Mucosa of gallbladder (tissue), 1 donor: ENCODE results near the gene TRIM56. TPM values are rescaled to one million over a fixed set of nuclear protein-coding genes. Genes with fewer than 3 reads are reported as not detected.
"Not testable (repeated sequence)": the region's sequence is repeated elsewhere in the genome, so short reads cannot be mapped to it uniquely, and the experiment has no call there.

Experiments
- DNase-seq: peaks from one replicate; pipeline ENCODE4 v3.0.0-alpha.2; 2020; ENCODE audit warnings: low spot score
- total RNA-seq: library from RNA; stranded (reverse); gene quantifications from one replicate; pipeline ENCODE4 v1.2.1, GENCODE V29; 2021
- donor health status: DM: no; HTN: no; CAD: no.

Gene TRIM56
- total RNA-seq, 1 donor from 2014 or later: 57.7 TPM

DNA sequence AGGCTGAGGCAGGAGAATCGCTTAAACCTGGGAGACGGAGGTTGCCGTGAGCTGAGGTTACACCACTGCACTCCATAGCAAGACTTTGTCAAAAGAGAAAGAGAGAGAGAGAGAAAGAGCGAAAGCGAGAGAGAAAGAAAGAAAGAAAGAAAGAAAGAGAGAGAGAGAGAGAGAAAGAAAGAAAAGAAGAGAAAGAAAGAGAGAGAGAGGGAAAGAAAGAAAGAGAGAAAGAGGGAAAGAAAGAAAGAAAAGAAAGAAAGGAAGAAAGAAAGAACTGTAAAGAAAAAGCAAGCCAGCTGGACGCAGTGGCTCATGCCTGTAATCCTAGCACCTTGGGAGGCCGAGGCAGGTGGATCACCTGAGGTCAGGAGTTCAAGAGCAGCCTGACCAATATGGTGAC is 27.9 kb downstream of the TRIM56 start:
- DNase-seq: not testable (repeated sequence)

DNA sequence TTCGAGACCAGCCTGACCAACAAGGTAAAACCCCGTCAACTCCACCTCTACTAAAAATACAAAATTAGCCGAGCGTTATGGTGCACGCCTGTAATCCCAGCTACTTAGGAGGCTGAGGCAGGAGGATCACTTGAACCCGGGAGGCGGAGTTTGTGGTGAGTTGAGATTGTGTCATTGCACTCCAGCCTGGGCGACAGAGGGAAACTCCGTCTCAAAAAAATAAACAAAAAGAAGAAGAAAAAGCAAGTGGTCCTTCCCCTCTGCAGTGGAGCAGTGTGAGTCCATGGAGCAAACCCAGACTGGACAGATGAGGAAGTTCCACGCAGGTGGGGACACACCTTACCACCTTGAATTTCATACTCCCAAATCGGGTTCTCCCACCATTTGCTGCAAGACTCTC is 28.6 kb downstream of the TRIM56 start:
- no peak for DNase-seq

DNA sequence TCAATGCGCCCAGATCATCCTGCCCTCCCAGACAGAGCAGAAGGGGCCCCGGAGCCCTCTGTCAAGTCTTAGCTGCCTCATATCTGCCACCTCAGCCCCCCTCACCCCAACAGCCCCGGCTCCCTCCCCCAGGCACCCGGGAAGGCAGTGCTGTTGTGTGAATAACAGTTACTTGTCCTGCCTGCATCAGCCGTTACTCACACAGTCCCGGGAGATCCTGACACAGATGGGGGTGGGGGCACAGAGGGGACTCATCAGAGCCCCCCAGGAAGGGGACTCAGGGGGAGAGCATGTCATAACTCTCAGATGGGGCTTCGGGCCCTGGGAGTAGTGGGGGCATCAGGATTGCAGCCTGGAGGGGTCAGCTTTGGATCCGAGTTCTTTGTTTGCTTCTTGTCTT is 29.2 kb downstream of the TRIM56 start:
- DNase-seq: no peak

DNA sequence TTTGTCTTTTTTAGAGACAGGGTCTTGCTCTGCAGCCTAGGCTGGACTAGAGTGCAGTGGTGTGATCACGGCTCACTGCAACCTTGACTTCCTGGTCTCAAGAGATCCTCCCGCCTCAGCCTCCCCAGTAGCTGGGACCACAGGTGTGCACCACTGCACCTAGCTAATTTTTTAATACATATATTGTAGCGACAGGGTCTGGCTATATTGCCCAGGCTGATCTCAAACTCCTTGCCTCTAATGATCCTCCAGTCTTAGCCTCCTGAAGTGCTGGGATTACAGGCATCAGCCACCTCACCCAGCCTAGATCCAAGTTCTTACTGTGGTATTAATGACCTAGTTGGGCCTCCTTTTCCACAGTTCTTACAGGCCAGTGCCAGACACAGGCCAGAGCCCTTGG is 29.9 kb downstream of the TRIM56 start:
- DNase-seq: no peak

DNA sequence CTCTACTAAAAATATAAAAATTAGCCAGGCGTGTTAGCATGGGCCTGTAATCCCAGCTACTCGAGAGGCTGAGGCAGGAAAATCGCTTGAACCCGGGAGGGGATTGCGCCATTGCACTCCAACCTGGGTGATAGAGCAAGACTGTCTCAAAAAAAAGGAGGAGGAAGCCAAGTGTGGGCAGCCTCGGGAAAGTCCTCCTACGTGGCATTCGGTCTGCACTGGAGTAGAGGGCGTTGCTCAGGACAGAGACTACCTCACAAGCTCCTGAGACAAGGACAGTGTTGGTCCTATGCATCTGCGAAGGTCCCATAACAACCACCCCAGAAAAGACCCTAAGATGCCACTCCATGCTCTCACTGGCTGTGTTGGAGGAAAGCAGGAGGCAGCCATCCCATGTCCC is 31.6 kb downstream of the TRIM56 start:
- no peak for DNase-seq

DNA sequence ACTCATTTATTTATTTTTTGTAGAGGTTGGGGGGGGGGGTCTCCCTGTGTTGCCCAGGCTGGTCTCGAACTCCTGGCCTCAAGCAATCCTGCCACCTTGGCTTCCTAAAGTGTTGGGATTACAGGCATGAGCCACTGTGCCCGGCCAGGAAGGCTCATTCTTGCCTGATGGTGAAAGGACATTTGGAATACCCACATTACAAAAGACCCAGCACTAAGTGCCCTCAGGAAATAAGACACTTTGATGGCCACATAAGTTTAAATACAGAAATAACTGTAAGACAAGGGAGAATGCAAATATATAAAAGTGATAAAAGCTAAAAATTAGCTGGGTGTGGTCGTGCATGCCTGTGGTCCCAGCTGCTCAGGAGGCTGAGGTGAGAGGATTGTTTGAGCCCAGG is 33.6 kb downstream of the TRIM56 start:
- no peak for DNase-seq

DNA sequence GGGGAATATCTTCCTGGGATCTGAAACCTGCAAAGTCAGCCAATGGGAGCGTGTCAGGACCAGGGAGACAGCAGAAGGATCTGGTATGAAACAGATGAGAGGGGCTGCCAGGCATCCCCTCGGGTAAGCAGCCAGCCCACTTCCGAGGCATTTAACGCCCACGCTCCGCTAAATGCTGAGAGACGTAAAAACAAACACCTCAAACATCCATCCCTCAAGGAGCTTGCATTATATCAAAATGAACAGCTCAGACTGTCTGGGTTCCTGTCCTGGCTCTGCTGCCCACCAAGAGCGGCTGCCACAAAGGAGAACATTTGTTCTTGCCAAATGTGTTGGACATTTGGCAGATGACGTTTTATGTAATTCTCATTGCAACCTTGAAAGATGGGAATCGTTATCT is 34.6 kb downstream of the TRIM56 start:
- DNase-seq: no peak

DNA sequence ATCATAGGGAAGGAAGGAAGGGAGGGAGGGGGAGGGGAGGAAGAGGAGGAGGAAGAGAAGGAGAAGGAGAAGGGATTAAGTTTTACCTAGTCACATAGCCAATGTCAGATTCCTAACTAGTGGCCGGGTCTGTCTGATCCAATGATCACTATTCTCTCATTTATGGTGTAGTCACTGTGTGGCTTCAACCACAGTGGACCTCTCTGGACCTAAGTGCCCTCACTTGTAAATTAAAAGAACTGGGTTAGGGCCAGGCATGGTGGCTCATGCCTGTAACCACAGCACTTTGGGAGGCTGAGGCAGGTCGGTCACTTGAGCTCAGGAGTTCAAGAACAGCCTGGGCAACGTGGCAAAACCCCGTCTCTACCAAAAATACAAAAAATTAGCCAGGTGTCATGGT is 35.0 kb downstream of the TRIM56 start:
- no peak for DNase-seq

DNA sequence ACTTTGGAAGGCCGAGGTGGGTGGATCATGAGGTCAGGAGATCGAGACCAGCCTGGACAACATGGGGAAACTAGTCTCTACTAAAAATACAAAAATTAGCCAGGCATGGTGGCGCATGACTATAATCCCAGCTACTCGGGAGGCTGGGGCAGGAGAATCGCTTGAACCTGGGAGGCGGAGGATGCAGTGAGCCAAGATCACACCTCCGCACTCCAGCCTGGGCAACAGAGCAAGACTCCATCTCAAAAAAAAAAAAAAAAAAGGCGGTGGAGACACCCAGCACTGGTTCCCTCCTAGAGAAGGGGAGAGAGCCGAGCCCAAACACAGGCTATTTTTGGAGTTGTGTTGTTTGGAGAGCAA is 36.3 kb downstream of the TRIM56 start:
- DNase-seq: not testable (repeated sequence)

DNA sequence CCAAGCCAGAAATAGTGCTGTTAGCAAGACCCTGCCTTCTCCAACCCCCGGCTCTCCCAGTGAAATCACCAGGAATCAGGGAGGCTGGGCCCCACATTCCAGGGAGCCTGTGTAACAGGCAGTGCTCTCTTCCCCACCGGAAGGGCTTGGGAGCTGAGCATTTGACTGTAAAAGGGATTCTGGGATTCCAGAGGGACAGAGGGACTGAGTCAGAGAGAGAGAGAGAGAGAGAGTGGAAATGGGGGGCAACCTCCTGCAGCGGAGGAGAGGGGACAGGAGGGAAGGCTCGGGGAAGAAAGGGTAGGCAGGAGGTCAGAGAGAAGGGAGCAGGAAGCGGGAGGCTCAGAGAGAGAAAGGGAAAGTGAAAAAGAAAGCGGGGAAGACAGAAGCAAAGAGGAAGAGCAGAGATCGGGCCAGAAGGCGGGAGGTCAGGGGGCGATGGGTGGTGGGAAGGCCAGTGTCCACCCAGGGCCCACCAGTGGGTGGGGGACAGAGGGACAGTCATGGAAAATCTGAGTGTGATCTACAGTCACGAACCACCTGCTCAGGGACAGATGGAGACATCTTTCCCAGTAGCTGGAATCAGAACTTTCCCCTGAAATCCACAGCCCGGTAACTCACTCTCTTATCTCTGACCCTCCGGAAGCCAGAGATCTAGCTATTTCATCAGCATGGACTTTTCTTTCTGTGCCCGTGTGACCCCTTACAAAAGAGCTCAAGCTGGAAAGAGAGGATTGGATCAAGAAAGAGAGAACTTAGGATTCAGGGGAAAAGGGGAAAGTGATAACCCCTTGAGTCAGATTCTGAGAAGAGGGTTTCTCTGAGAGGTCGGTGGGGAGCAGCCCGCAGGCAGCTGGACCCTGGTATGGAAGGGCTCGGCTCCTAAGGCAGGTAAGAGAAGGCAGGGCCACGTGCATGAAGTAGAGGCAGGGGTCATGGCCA is 37.0 kb downstream of the TRIM56 start:
- DNase-seq: peak; percentile 66

DNA sequence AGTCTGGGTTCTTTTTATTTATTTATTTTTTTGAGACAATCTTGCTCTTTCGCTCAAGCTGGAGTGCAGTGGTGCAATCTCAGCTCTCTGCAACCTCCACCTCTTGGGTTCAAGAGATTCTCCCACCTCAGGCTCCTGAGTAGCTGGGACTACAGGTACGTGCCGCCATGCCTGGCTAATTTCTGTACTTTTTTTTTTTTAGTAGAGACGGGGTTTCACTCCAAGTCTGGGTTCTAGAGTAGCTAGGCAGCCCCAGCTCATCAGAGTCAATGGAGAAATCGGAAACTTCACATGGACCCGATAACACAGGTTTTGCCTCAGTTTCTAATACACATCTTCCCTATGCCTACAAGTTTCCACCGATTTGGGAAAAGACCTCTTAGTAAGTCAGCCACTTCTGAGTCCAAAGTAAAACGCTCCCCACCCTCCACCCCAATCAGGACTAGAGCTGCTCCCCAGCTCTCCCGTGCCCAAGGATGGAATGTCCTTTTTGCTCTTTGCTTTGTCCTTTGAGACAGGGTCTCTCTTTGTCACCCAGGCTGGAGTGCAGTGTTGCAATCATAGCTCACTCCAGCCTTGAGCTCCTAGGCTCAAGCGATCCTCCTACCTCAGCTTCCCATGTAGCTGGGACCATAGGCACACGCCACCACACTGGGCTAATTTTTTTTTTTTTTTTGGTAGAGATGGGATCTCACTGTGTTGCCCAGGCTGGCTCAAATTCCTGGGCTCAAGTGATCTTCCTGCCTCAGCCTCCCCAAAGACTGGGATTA is 37.8 kb downstream of the TRIM56 start:
- DNase-seq: no peak

DNA sequence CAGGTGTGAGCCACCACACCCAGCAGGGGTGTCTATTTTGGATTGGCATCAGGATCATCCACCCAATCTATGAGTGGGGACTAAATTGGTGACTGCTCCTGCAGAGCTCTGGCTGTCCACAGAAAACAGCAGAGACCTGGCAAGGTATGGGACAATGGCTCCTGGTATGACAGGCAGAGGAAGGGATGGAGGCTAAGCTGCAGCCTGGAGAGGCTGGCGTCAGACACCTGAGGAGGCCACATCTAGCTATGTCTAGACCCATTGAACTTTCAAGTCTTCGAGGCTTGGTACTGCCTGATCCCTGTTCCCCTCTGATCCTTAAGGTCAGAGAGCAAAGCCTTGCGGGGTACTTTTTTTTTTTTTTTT is 38.4 kb downstream of the TRIM56 start:
- DNase-seq: no peak

DNA sequence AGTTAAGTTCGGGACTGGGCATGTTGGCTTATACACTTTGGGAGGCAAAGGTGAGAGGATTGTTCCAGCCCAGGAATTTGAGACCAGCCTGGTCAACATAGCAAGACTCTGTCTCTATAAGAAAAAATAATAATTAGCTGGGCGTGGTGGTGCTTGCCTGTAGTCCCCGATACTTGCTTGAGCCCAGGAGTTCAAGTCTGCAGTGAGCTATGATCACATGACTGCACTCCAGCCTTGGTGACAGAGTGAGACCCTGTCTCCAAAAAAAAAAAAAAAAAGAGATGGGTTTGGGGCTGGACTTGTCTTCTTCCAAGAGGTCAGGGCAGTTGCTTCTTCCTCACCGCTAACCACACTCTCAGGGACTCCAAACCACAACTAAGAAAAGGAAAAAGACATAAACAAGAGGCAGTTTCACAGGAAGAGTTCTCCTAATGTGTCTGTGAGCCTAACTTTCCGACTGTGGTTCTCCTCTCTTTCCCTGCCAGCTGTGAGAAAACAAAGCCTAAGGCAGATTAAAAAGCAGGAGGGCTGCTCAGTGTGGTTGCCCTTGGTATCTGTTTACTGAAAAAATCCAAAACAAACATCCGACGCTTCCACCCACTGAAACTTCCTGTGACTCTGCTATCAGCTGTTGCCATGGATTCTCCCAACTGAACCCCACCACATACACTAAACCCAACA is 39.2 kb downstream of the TRIM56 start:
- DNase-seq: no peak

DNA sequence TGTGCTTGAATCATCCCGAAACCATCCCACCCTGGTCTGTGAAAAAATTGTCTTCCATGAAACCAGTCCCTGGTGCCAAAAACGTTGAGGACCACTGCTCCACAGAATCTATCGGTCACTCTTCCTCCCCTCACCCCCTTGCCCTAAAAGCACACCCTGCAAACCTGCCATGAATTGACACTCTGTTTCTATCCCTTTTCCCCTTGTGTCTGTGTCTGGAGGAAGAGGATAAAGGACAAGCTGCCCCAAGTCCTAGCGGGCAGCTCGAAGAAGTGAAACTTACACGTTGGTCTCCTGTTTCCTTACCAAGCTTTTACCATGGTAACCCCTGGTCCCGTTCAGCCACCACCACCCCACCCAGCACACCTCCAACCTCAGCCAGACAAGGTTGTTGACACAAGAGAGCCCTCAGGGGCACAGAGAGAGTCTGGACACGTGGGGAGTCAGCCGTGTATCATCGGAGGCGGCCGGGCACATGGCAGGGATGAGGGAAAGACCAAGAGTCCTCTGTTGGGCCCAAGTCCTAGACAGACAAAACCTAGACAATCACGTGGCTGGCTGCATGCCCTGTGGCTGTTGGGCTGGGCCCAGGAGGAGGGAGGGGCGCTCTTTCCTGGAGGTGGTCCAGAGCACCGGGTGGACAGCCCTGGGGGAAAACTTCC is 40.8 kb downstream of the TRIM56 start:
- DNase-seq: peak; percentile 56

DNA sequence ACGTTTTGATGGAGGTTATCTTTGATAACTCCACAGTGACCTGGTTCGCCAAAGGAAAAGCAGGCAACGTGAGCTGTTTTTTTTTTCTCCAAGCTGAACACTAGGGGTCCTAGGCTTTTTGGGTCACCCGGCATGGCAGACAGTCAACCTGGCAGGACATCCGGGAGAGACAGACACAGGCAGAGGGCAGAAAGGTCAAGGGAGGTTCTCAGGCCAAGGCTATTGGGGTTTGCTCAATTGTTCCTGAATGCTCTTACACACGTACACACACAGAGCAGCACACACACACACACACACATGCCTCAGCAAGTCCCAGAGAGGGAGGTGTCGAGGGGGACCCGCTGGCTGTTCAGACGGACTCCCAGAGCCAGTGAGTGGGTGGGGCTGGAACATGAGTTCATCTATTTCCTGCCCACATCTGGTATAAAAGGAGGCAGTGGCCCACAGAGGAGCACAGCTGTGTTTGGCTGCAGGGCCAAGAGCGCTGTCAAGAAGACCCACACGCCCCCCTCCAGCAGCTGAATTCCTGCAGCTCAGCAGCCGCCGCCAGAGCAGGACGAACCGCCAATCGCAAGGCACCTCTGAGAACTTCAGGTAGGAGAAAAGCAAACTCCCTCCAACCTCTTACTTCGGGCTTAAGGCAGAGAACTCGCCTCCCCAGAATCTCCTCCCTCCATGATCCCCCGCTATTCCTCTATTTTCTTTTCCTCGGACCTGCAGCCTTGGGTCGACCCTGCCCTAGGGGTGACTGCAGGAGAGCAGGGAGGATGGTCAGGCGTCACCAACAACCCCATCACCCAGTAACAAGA is 41.6 kb downstream of the TRIM56 start, which contains the start of gene SERPINE1:
SERPINE1 (plus strand) TSS at position 454 of the 809 bp plus-strand sequence. CDS start 1,290 bp downstream, outside the sequence.
- peak; percentile 79 for DNase-seq

DNA sequence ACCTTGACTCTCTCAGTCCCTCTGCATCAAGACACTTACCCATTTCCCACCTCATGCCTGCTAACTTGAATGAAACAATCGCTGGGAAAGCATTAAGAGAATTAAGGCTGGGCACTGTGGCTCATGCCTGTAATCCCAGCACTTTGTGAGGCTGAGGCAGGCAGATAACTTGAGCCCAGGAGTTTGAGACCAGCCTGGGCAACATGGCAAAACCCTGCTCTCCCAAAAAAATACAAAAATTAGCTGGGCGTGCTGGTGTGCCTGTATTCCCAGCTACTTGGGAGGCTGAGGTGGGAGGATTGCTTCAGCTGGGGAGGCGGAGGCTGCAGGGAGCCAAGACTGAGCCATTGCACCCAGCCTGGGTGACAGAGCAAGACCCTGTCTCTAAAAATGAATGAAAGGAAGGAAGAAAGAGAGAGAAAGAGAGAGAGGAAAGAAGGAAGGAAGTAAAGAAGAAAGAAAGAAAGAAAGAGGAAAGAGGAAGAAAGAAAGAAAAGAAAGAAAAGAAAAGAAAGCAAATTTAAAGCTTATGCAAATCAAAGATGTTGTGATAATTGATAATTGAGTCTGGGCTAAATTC is 42.3 kb downstream of the TRIM56 start:
- no peak for DNase-seq

DNA sequence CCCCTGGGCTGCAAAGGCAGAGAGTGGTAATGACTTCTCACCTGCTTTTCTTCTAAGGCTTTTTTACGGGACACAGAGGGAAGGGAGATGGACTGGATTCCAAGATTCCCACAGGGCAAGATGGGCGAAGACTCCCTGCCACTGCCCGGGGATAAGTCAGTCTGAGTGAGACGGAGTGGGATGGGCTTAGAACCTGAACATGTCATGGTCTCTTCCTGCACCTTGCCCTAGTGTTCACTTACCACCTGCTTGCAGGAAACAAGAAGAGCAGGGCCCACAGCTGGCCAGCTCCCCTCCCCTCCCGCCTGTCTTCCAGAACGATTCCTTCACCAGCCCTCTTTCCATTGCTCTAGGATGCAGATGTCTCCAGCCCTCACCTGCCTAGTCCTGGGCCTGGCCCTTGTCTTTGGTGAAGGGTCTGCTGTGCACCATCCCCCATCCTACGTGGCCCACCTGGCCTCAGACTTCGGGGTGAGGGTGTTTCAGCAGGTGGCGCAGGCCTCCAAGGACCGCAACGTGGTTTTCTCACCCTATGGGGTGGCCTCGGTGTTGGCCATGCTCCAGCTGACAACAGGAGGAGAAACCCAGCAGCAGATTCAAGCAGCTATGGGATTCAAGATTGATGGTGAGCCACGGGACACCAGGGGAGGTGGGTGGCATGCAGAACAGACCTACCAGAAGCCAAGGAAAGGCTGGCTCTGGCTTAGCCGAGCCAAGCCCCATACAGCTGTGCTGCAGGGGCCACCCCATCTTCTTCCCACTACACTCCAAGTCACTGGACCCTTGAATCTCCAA is 43.0 kb downstream of the TRIM56 start:
- no peak for DNase-seq

DNA sequence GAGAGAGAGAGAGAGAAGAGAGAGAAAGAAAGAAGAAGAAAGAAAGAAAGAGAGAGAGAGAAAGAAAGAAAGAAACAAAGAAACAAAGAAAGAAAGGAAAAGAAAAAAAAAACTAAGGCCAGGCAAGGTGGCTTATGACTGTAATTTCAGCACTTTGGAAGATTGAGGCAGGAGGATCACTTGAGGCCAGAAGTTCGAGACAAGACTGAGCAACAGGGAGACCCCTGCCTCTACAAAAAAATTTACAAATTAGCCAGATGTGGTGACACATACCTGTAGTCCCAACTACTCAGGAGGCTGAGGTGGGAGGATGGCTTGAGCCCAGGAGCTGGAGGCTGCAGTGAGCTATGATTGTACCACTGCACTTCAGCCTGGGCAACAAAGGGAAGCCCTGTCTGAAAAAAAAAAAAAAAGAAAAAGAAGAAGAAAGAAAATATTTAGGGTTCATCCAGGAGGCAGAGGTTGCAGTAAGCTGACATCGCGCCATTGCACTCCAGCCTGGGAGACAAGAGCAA is 44.4 kb downstream of the TRIM56 start:
- DNase-seq: no peak
